NT2/D1 (cell line): ENCODE results near the gene SYNJ2BP.
"Not testable (repeated sequence)": the region's sequence is repeated elsewhere in the genome, so short reads cannot be mapped to it uniquely, and the experiment has no call there.

Source experiments
- DNase-seq: peaks from one replicate; pipeline ENCODE4 v3.0.0-alpha.2; 2011; ENCODE audit warnings: low read depth, low spot score
- H3K27me3 ChIP-seq: 2 replicates; pipeline ENCODE4 v1.6.0; 2011; ENCODE audit warnings: mild to moderate bottlenecking; ENCODE audit not compliant: insufficient read length, insufficient read depth
- H3K36me3 ChIP-seq: 2 replicates; pipeline ENCODE4 v1.6.1; 2011; ENCODE audit warnings: mild to moderate bottlenecking, low read length, mixed read lengths; ENCODE audit not compliant: insufficient read depth, insufficient read length
- H3K4me1 ChIP-seq: 2 replicates; pipeline ENCODE4 v1.5.1; 2011; ENCODE audit not compliant: insufficient read depth, insufficient read length
- H3K4me3 ChIP-seq: 2 replicates; pipeline ENCODE4 v1.5.1; 2011; ENCODE audit warnings: low read depth; ENCODE audit not compliant: insufficient read length
- H3K9ac ChIP-seq: 2 replicates; pipeline ENCODE4 v1.6.0; 2011; ENCODE audit warnings: low read depth; ENCODE audit not compliant: insufficient read length
- H3K9me3 ChIP-seq: 2 replicates; pipeline ENCODE4 v1.5.1; 2011; ENCODE audit warnings: mild to moderate bottlenecking, low read length; ENCODE audit not compliant: insufficient read depth
- SUZ12 ChIP-seq: IDR thresholded peaks from 2 replicates; pipeline ENCODE4 v1.6.1; 2011; ENCODE audit not compliant: insufficient read length, insufficient read depth; ENCODE audit errors: extremely low read depth
- YY1 ChIP-seq: IDR thresholded peaks from 2 replicates; pipeline ENCODE4 v1.6.1; 2011; ENCODE audit not compliant: insufficient read length, insufficient read depth
- ZNF274 ChIP-seq: IDR thresholded peaks from 2 replicates; pipeline ENCODE4 v1.6.1; 2011; ENCODE audit warnings: mild to moderate bottlenecking, low read depth, low read length

Gene SYNJ2BP

DNA sequence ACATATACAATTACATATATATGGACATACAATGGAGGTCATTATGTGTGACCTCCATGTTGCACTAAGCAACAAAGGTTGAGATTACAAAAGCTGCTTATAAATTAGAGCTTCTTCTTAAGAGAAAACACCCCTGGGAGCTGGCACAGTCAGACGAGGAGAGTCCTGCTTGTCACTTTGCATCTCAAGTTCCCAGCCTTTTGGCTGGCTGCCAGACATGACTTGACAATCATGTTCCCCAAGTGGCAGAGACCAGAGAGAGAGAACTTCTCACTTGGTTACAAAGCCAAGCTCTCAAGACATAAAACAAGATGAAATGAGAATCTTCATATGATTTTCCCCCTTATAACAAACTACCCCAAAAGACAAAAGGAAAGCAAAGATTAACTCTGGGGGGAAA lies 8.5 kb upstream of the SYNJ2BP start:
- H3K27me3 ChIP-seq: no peaks in the 10 kb centered on the region
- H3K36me3 ChIP-seq: no peaks in the 10 kb centered on the region
- no peak for TF ChIP-seq SUZ12
- TF ChIP-seq YY1: no peak
- no peak for TF ChIP-seq ZNF274
- H3K9ac ChIP-seq: no peak overlapping the region
- no peak overlapping the region for H3K4me3 ChIP-seq
- no peak for DNase-seq
- peaks cover 21% of the 10 kb centered on the region for H3K9me3 ChIP-seq
- H3K4me1 ChIP-seq: no peaks in the 10 kb centered on the region

DNA sequence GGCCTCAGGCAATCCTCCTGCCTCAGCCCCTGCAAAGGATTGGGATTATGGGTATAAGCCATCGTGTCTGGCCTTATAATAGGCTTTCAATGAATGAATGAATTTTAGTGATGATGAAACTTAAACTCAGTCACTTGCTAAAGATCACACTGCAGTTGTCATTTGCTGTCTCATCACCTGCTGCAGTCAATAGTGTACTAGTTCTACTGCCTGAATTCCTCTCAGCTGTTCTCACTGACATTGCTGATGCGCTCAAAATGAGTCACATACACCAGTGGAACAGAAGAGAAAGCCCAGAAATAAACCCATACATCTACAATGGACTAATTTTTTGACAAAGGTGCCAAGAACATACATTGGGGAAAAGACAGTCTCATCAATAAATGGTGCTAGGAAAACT lies 5.6 kb upstream of the SYNJ2BP start:
- H3K4me3 ChIP-seq: no peak overlapping the region
- peaks cover 21% of the 10 kb centered on the region for H3K9me3 ChIP-seq
- no peaks in the 10 kb centered on the region for H3K27me3 ChIP-seq
- no peak overlapping the region for H3K9ac ChIP-seq
- DNase-seq: no peak
- H3K4me1 ChIP-seq: no peaks in the 10 kb centered on the region
- H3K36me3 ChIP-seq: no peaks in the 10 kb centered on the region
- TF ChIP-seq YY1: no peak
- TF ChIP-seq ZNF274: no peak
- TF ChIP-seq SUZ12: no peak

GRCh38 chr14:70419270-70419931 lies 2.5 kb upstream of the SYNJ2BP start:
- H3K4me1 ChIP-seq, DNase-seq, H3K9ac ChIP-seq, H3K27me3 ChIP-seq, H3K4me3 ChIP-seq, H3K36me3 ChIP-seq, H3K9me3 ChIP-seq: not testable (repeated sequence)

- Histone ChIP-seq H3K27me3 (no peaks in the 10 kb centered on the region), H3K9me3 (no peaks in the 10 kb centered on the region), H3K4me3 (peak overlapping the region; percentile 81), H3K9ac (peak overlapping the region; percentile 69), H3K36me3 (peaks cover 6% of the 10 kb centered on the region), H3K4me1 (no peaks in the 10 kb centered on the region)
- no peak for TF ChIP-seq SUZ12
- no peak for TF ChIP-seq ZNF274
- no peak for TF ChIP-seq YY1
- DNase-seq: no peak
Observed at GRCh38 chr14:70416338-70416724, 559 bp downstream of the SYNJ2BP start.

GRCh38 chr14:70415788-70416187 lies 1.1 kb downstream of the SYNJ2BP start:
- no peaks in the 10 kb centered on the region for H3K9me3 ChIP-seq
- DNase-seq: no peak
- peaks cover 6% of the 10 kb centered on the region for H3K36me3 ChIP-seq
- H3K9ac ChIP-seq: peak overlapping the region; percentile 36
- peak overlapping the region; percentile 18 for H3K4me3 ChIP-seq
- TF ChIP-seq SUZ12: no peak
- TF ChIP-seq YY1: no peak
- no peak for TF ChIP-seq ZNF274
- H3K27me3 ChIP-seq: no peaks in the 10 kb centered on the region
- H3K4me1 ChIP-seq: no peaks in the 10 kb centered on the region

GRCh38 chr14:70407621-70408020 lies 9.3 kb downstream of the SYNJ2BP start:
- no peaks in the 10 kb centered on the region for H3K4me1 ChIP-seq
- no peaks in the 10 kb centered on the region for H3K9me3 ChIP-seq
- DNase-seq: no peak
- no peak overlapping the region for H3K9ac ChIP-seq
- H3K36me3 ChIP-seq: peaks cover 5% of the 10 kb centered on the region
- TF ChIP-seq YY1: no peak
- no peak for TF ChIP-seq SUZ12
- no peak for TF ChIP-seq ZNF274
- no peaks in the 10 kb centered on the region for H3K27me3 ChIP-seq
- no peak overlapping the region for H3K4me3 ChIP-seq

DNA sequence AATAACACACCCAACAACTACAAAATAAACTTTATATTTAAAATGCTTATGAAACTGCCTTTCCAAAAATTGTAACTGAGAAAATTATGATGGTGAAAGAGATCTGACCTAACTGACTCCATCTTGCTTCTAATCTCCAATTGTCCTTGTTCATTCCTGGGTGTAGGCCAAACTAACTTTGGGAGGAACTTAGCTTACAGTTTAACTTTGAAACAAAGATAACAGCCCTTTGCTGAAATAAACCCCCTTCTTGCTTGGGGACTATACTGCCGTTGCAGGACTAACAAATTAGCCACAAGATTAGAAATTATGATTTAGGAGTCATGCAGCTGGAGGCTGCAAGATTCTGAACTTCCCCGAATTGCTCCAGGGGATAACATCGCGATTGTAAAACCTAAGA lies 10.7 kb downstream of the SYNJ2BP start:
- not testable (repeated sequence) for H3K36me3 ChIP-seq, H3K9me3 ChIP-seq, DNase-seq, H3K4me3 ChIP-seq, H3K9ac ChIP-seq, H3K4me1 ChIP-seq, H3K27me3 ChIP-seq

- not testable (repeated sequence) for H3K4me1 ChIP-seq, H3K36me3 ChIP-seq, DNase-seq, H3K27me3 ChIP-seq, H3K9ac ChIP-seq, H3K4me3 ChIP-seq
- peaks cover 18% of the 10 kb centered on the region; the same call in 1 of the 2 replicates for H3K9me3 ChIP-seq
Observed at GRCh38 chr14:70403335-70403734, 13.6 kb downstream of the SYNJ2BP start.
